ENCODE data around the gene ZBTB5. TPM values are rescaled to one million over a fixed set of nuclear protein-coding genes. Genes with fewer than 3 reads are reported as not detected.

ZBTB5 gene
- total RNA-seq, 4 donors from 2014 or later, result 5.6 to 7.0 (median 6.7) TPM

DNA sequence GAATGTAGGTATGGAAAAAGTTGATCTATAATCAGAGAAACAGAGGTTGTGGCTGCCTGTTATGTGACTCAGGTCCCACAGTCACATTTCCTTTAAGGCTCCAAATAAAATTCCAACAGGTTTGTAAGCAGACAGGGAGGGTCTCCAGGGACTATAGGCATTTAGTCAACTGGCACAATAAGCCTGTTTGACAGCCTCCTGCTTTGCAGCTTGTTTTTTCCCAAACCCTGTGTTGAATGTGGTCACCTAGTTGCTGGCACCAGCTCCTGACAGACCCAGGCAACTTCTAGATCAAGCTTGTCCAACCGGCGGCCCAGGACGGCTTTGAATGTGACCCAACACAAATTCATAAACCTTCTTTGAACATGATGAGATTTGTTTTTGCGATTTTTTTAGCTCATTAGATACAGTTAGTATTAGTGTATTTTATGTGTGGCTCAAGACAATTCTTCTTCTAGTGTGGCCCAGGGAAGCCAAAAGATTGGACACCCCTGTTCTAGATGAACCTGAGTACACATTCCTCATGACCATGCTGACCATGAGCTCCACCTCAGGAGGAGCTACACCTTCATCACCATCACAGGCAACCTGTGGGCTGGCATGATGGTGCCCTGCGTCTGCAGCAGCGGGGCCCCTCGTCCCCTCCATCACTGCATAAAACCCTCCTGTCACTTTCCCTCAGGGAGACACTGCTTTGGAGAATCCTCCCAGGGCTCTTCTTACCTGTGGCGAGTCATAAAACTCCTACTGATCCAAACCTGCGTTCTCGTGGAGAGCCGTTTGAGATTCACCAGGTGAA lies 58.4 kb downstream of the ZBTB5 start:
- no peak for DNase-seq
- Histone ChIP-seq H3K4me3 (no peak overlapping the region), H3K27me3 (no peaks in the 10 kb centered on the region), H3K4me1 (no peaks in the 10 kb centered on the region), H3K27ac (no peak overlapping the region), H3K36me3 (no peaks in the 10 kb centered on the region), H3K9me3 (no peaks in the 10 kb centered on the region)
- in situ Hi-C loops (cut with MboI; ENCODE audit: low sequenced_read_pairs in 4 of 4) (no loop called here), intact Hi-C loops (cut with DNase I; ENCODE audit: low total_unique reads) (no loop called here)
- TF ChIP-seq POLR2A (IDR thresholded peaks at IDR 0.05), result no peak
- TF ChIP-seq, protein P1, sequence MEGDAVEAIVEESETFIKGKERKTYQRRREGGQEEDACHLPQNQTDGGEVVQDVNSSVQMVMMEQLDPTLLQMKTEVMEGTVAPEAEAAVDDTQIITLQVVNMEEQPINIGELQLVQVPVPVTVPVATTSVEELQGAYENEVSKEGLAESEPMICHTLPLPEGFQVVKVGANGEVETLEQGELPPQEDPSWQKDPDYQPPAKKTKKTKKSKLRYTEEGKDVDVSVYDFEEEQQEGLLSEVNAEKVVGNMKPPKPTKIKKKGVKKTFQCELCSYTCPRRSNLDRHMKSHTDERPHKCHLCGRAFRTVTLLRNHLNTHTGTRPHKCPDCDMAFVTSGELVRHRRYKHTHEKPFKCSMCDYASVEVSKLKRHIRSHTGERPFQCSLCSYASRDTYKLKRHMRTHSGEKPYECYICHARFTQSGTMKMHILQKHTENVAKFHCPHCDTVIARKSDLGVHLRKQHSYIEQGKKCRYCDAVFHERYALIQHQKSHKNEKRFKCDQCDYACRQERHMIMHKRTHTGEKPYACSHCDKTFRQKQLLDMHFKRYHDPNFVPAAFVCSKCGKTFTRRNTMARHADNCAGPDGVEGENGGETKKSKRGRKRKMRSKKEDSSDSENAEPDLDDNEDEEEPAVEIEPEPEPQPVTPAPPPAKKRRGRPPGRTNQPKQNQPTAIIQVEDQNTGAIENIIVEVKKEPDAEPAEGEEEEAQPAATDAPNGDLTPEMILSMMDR (IDR thresholded peaks at IDR 0.05 in 4 of 5, conservative IDR thresholded peaks at IDR 0.05 in 1 of 5), result no peak
- no peak for ATAC-seq

DNA sequence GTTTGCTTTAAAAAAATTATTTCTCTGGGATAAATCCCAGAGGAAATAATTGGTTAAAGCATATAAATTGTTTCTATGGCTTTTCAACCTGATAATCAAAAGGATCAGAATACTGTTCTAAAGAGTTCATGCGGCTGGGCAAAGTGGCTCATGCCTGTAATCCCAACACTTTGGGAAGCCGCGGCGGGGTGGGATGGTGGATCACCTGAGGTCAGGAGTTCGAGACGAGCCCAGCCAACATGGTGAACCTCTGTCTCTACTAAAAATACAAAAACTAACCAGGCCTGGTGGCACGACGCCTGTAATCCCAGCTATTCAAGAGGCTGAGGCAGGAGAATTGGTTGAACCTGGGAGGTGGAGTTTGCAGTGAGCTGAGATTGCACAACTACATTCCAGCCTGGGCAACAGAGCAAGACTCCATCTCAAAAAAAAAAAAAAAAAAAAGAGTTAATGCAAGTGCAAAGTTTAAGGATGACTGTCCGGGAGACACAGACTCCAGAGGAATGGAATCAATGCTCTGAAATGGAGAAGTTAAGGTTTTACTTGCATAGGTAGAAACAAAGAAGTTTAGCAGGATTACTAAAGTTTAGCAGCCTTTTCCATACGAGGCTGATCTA lies 59.4 kb downstream of the ZBTB5 start:
- H3K9me3 ChIP-seq, result no peaks in the 10 kb centered on the region
- no peak for DNase-seq
- intact Hi-C loops (cut with DNase I; ENCODE audit: low total_unique reads), result no loop called here
- no peaks in the 10 kb centered on the region for H3K4me1 ChIP-seq
- no peak for ATAC-seq
- no peaks in the 10 kb centered on the region for H3K36me3 ChIP-seq
- TF ChIP-seq, protein P1 (IDR thresholded peaks at IDR 0.05 in 4 of 5, conservative IDR thresholded peaks at IDR 0.05 in 1 of 5), result no peak
- no peak for TF ChIP-seq POLR2A (IDR thresholded peaks at IDR 0.05)
- H3K4me3 ChIP-seq, result no peak overlapping the region
- no peak overlapping the region for H3K27ac ChIP-seq
- in situ Hi-C loops (cut with MboI; ENCODE audit: low sequenced_read_pairs in 4 of 4), result no loop called here
- H3K27me3 ChIP-seq, result no peaks in the 10 kb centered on the region

DNA sequence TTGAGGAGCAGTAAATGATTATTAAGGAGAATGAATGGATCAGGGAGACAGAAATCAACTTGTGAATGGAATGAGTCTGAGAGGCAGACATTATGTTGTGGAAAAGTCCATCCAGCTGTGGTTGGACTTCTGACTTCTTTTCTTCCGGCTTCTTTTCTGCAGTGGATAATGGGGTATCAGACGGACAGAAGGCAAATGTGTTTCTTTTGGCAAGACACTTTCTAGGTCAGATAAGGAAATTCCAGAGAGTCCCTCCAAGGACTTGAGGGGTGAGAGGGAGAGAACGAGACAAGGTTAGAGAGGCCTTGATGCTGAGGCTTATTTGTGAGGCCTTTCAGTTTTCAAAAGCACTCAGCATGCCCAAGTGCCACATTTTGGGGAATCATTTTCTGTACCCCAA lies 59.9 kb downstream of the ZBTB5 start:
- ATAC-seq (no peak), DNase-seq (no peak)
- intact Hi-C loops (cut with DNase I; ENCODE audit: low total_unique reads) (no loop called here), in situ Hi-C loops (cut with MboI; ENCODE audit: low sequenced_read_pairs in 4 of 4) (no loop called here)
- no peaks in the 10 kb centered on the region for H3K4me1 ChIP-seq
- no peaks in the 10 kb centered on the region for H3K9me3 ChIP-seq
- H3K4me3 ChIP-seq, result no peak overlapping the region
- no peaks in the 10 kb centered on the region for H3K36me3 ChIP-seq
- TF ChIP-seq, protein P1 (IDR thresholded peaks at IDR 0.05 in 4 of 5, conservative IDR thresholded peaks at IDR 0.05 in 1 of 5), result no peak
- no peak for TF ChIP-seq POLR2A (IDR thresholded peaks at IDR 0.05)
- H3K27me3 ChIP-seq, result no peaks in the 10 kb centered on the region
- no peak overlapping the region for H3K27ac ChIP-seq

DNA sequence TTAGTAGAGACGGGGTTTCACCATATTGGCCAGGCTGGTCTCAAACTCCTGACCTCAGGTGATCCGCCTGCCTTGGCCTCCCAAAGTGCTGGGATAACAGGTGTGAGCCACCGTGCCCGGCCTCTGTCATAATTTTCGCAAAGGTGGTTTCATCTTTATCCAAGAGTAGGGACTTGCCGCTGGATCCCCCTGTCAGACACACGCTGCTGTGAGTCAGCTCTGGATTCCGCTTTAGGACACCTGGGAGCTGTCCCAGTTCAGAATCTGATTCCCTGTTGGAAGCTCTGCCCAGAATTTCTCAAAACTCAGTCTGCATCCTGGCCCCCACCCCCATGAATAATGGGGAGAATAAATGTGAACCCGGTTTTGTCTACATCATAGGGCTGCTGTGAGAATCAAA lies 60.7 kb downstream of the ZBTB5 start:
- no peaks in the 10 kb centered on the region for H3K4me1 ChIP-seq
- in situ Hi-C loops (cut with MboI; ENCODE audit: low sequenced_read_pairs in 4 of 4) (no loop called here), intact Hi-C loops (cut with DNase I; ENCODE audit: low total_unique reads) (no loop called here)
- no peak overlapping the region for H3K27ac ChIP-seq
- H3K9me3 ChIP-seq, result no peaks in the 10 kb centered on the region
- ATAC-seq (peak in 1 of 2 donors; percentile 14), DNase-seq (no peak)
- H3K27me3 ChIP-seq, result no peaks in the 10 kb centered on the region
- TF ChIP-seq, protein P1 (IDR thresholded peaks at IDR 0.05 in 4 of 5, conservative IDR thresholded peaks at IDR 0.05 in 1 of 5), result no peak
- no peak for TF ChIP-seq POLR2A (IDR thresholded peaks at IDR 0.05)
- no peaks in the 10 kb centered on the region for H3K36me3 ChIP-seq
- H3K4me3 ChIP-seq, result no peak overlapping the region

Data from gastrocnemius medialis (tissue), 4 donors.